Heart right ventricle (tissue), 16 donors: ENCODE measurements around the gene PDLIM4. TPM values are rescaled to one million over a fixed set of nuclear protein-coding genes. Genes with fewer than 3 reads are reported as not detected.
A peak's percentile ranks its signal among the peaks of the same experiment; 100 is the strongest.

Experiments used
- ATAC-seq, 8 donors: fragments of 200-7000 bp; cut with Tn5 transposase; one replicate each; pipeline ENCODE4 v1.9.1; 2020; ENCODE audit warnings: mild to moderate bottlenecking in 8 of 8, moderate library complexity in 8 of 8, moderate number of reproducible peaks in 1 of 8
- DNase-seq, 2 donors: peaks; one replicate each; pipeline ENCODE4 v3.0.0-alpha.2; 2020
- H3K27ac ChIP-seq, 10 donors: fragments of 200-600 bp; sonication (generic) in 2 of 10; one replicate each; pipeline versions ENCODE4 v1.5.0 to v1.8.0; 2020 to 2022; ENCODE audit warnings: mild to moderate bottlenecking in 3 of 10
- H3K27me3 ChIP-seq, 7 donors: fragments of 200-600 bp; one replicate each; pipeline ENCODE4 v1.8.0; 2021 to 2022; ENCODE audit warnings: mild to moderate bottlenecking in 2 of 7
- H3K36me3 ChIP-seq, 9 donors: fragments of 200-600 bp; sonication (generic) in 1 of 9; one replicate each; pipeline versions ENCODE4 v1.5.0 to v1.8.0; 2020 to 2022; ENCODE audit warnings: mild to moderate bottlenecking in 2 of 9
- H3K4me1 ChIP-seq, 9 donors: fragments of 200-600 bp; sonication (generic) in 1 of 9; one replicate each; pipeline versions ENCODE4 v1.5.0 to v1.8.0; 2020 to 2022; ENCODE audit warnings: mild to moderate bottlenecking in 4 of 9
- H3K4me3 ChIP-seq, 10 donors: fragments of 200-600 bp; sonication (generic) in 2 of 10; one replicate each; pipeline versions ENCODE4 v1.5.0 to v1.8.0; 2020 to 2022; ENCODE audit warnings: mild to moderate bottlenecking in 7 of 10, moderate library complexity in 2 of 10
- H3K9me3 ChIP-seq, 11 donors: fragments of 200-600 bp in 10 of 11; sonication (generic) in 2 of 11; one replicate each; pipeline versions ENCODE4 v1.5.0 to v1.8.0; 2013 to 2022; ENCODE audit warnings: mild to moderate bottlenecking in 2 of 11, control low read depth in 1 of 11, moderate library complexity in 1 of 11
- WGBS, 2 donors: extraction: QIAGEN DNeasy Blood & Tissue Kit; methylation state at CpG; one replicate each; pipeline ENCODE4 v1.1.7; 2013; ENCODE audit warnings: inconsistent platforms in 1 of 2; 5-methylcytosine and 5-hydroxymethylcytosine counted together
- intact Hi-C, 10 donors: fragments of 100-400 bp; cut with DNase I; formaldehyde crosslinking; loops; one replicate each; pipeline versions ENCODE4 v1.11.1 to v1.14.2; 2022
- polyA plus RNA-seq, 2 donors: library from polyadenylated mRNA; stranded (reverse); fragments of 200-250 nt; gene quantifications; one replicate each; pipeline ENCODE4 v1.2.3, GENCODE V29; 2013
- total RNA-seq, 10 donors: library from RNA; stranded (reverse); fragmentation: NEBNext Ultra II Directional in 3 of 10; extraction: Animal tissue kit (Norgen Biotek cat#: 25700) in 3 of 10; gene quantifications; one replicate each; pipeline versions ENCODE4 v1.2.1 to v1.2.4, GENCODE V29; 2021 to 2023
- TF ChIP-seq, protein P1 (sequence below), 9 donors: fragments of 200-600 bp; sonication (generic) in 2 of 9; IDR thresholded peaks; one replicate each; pipeline versions ENCODE4 v1.5.0 to v1.8.0; 2021 to 2022; ENCODE audit warnings: antibody characterized with exemption in 9 of 9, mild to moderate bottlenecking in 5 of 9, moderate library complexity in 1 of 9
- donor health status: Arrhythmogenic right ventricular cardiomyopathy.
- donor health status: ischemic (EF 13 %, LVEDD 7.1; RV severe dilation, severe dysfunction).
- donor health status: healthy with polysubstance abuse.
- donor health status: DM: no; HTN: yes; CAD: no.
- donor health status: DM: no; HTN: no; CAD: no.
- donor health status: ischemic (EF 25% LVEDD 6.9; RV normal size, moderate dysfunction).
- donor health status: ischemic (EF 25% LVEDD 5.7; RV mildly dilated, moderate dysfunction).
- donor health status: healthy.
- donor health status: DM: yes; HTN: yes; CAD: no.
- donor health status: Ischemic cardiomyopathy.
- donor health status: ischemic (EF 35%, LVEDD 5.7; RV mildly dilated, moderate dysfunction).
- donor health status: nonischemic (EF 11% LVEDD 7.7; RV severe dilation, severe dysfunction).
- donor health status: DM: yes; HTN: yes; CAD: no.
- donor health status: PGD.
- donor health status: ischemic (EF 29% LVEDD 5.4; RV normal size, mild dysfunction).
- donor health status: nonischemic (EF 23%, LVEDD 6.1; RV moderate dilation, normal function).

The PDLIM4 gene
- total and polyA plus RNA-seq, 12 donors = 2.1 to 15.3 (median 3.6) TPM

DNA sequence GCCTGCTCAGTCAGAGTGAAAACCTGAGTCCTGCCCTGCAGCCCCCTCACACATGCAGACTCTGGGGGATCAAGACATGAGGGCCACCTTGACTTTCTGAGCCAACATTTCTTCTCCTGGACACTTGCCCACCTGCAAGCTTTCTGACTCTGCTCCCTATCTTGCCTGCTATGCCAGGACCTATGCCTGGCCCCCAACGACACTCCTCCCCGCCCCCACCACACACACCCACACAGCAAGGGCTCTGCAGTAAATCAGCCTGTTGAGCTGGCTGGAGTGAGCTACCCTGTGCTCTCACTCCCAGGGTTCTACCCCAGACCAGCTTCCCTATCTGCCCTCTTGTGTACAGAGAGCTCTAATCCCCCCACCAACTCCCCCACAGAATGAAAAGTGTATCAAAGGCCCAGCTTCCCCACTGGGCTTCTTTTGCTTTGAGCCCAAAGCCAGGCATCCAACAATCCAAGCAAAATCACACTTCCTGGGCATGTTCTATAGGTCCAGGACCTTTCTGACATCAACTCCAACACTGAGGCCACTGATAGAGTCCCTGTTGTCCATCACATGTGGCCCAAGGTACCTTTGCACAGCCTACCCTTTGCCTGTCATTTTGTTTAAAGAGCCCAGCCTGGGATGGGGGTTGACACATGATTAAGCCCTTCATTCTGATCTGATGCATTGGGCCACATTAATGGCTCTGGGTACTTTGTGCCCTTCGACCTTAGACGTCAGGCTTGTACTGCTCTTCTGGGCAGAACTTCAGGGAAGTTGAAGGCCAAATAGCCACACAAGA, 7.2 kb downstream of the PDLIM4 start:
- Histone ChIP-seq H3K9me3 (no peaks in the 10 kb centered on the region), H3K27ac (peak overlapping the region in 8 of 10 donors; percentile 65 to 85 (median 78)), H3K27me3 (no peaks in the 10 kb centered on the region), H3K4me3 (no peak overlapping the region), H3K4me1 (peaks cover 27 to 60% (median 47%) of the 10 kb centered on the region in 9 donors), H3K36me3 (peaks cover 0 to 7% (median 0%) of the 10 kb centered on the region in 9 donors)
- DNase-seq (no peak), ATAC-seq (no peak)
- TF ChIP-seq, protein P1, sequence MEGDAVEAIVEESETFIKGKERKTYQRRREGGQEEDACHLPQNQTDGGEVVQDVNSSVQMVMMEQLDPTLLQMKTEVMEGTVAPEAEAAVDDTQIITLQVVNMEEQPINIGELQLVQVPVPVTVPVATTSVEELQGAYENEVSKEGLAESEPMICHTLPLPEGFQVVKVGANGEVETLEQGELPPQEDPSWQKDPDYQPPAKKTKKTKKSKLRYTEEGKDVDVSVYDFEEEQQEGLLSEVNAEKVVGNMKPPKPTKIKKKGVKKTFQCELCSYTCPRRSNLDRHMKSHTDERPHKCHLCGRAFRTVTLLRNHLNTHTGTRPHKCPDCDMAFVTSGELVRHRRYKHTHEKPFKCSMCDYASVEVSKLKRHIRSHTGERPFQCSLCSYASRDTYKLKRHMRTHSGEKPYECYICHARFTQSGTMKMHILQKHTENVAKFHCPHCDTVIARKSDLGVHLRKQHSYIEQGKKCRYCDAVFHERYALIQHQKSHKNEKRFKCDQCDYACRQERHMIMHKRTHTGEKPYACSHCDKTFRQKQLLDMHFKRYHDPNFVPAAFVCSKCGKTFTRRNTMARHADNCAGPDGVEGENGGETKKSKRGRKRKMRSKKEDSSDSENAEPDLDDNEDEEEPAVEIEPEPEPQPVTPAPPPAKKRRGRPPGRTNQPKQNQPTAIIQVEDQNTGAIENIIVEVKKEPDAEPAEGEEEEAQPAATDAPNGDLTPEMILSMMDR (IDR thresholded peaks at IDR 0.05) = no peak
- WGBS, 2 donors = 72 to 80% methylated on average over 4 of the region's 4 CpGs
- intact Hi-C loops = loop anchor here in 1 of 10 donors (10.0 kb wide), 1 partner anchor 240 kb away; no protein-coding TSS in a partner anchor

DNA sequence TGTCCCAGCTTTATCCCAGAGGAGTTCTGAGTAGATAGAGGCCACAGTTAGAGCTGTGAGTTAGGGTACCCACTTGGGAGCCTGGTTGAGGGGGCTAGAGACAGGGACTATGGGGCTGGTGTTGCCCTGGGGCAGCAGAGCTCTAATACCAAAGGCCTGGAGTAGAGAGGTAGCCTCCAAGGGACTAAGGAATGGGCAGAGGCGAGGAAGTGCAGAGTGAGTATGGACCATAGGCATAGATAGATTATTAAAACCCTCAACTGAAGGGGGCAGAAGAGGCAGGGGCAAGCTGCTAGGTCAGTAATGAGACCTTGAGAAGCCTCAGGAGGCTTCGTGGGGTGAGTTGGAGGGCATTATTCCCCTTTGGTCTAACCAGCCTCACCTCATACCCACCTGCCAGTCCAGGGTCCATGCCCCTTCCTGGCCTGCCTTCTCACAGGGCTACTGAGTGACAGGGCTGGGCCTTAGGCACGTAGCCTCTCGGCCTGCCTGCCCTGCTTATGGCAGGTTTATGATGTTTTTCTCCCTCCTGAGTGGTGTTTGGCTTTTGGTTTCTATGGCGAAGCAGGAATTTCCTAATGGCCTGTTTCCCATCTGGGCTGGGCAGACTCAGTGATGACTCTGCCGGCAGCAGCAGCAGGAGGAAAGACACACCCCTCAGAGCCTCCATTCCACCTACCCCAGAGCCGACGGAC, 8.0 kb downstream of the PDLIM4 start:
- H3K27ac ChIP-seq = peak overlapping the region in 8 of 10 donors; percentile 65 to 85 (median 78)
- intact Hi-C loops = loop anchor here in 1 of 10 donors (10.0 kb wide), 1 partner anchor 239 kb away; no protein-coding TSS in a partner anchor
- DNase-seq (peak; percentile 38 to 73), ATAC-seq (peak; percentile 33 to 87 (median 81))
- no peak overlapping the region for H3K4me3 ChIP-seq
- H3K4me1 ChIP-seq = peaks cover 26 to 52% (median 40%) of the 10 kb centered on the region in 9 donors
- H3K9me3 ChIP-seq = no peaks in the 10 kb centered on the region
- TF ChIP-seq, protein P1 (IDR thresholded peaks at IDR 0.05) = no peak
- no peaks in the 10 kb centered on the region for H3K27me3 ChIP-seq
- WGBS, 2 donors = 45 to 55% methylated on average over 8 of the region's 8 CpGs
- peaks cover 0 to 7% (median 0%) of the 10 kb centered on the region in 9 donors for H3K36me3 ChIP-seq

DNA sequence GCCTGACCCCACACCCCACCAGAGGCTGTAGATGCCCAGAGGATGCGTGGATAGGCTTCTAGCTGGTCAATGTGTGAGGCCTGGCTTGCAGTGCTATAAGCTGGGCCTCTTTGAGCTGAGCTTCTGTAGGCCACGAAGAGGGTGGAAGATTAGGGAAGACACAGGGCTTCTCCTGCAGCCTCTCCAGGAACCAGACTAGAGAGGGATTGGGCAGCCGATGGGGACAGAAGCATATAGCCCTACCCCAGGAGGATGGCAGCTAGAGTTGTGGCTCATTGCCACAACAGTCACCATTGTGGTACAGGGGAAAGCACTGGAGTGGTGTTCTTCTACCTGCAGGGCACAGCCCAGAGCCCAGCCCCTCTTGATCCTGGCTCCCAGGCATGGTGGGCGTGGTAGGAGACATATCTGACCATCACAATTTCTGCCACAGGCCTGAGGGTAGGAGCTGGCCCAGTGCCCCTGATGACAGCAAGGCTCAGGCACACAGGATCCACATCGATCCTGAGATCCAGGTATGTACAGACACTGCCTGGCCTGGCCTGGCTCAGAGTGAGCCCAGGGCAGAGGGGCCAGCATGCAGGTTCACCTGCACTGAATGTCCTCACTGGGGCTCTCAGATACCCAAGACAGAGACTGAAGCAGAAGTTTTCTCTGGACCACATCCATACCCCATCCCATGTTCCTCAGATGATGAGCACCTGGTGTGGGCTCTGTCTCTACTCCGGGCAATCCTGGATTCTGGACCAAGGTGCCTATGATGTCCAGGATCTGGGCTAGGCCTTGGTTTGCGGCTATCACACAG, 8.7 kb downstream of the PDLIM4 start:
- peaks cover 0 to 7% (median 0%) of the 10 kb centered on the region in 9 donors for H3K36me3 ChIP-seq
- peaks cover 20 to 45% (median 32%) of the 10 kb centered on the region in 9 donors for H3K4me1 ChIP-seq
- 79 to 81% methylated on average over 7 of the region's 7 CpGs for WGBS, 2 donors
- DNase-seq = no peak
- intact Hi-C loops = loop anchor here in 1 of 10 donors (10.0 kb wide), 1 partner anchor 239 kb away; no protein-coding TSS in a partner anchor
- ATAC-seq = no peak
- no peak overlapping the region for H3K4me3 ChIP-seq
- peak overlapping the region in 8 of 10 donors; percentile 26 to 82 (median 74) for H3K27ac ChIP-seq
- no peaks in the 10 kb centered on the region for H3K27me3 ChIP-seq
- TF ChIP-seq, protein P1 (IDR thresholded peaks at IDR 0.05) = no peak
- H3K9me3 ChIP-seq = no peaks in the 10 kb centered on the region

DNA sequence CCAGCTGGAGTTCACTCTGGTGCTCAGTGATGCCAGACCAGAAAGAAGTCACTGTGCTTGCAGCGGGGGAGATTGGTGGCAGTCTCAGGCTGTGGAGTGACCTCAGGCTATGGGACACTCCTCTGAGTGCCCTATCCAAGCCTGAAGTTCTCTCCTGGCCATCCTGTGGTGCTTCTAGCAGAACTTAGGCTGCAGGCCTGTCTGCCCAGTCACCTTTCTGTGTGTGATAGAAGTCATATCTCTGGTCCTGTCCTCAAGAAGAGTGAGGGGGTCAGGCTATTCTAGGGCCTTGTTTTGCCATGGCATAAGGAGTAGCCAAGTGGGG, 9.3 kb downstream of the PDLIM4 start:
- H3K4me1 ChIP-seq = peaks cover 15 to 41% (median 26%) of the 10 kb centered on the region in 9 donors
- H3K9me3 ChIP-seq = no peaks in the 10 kb centered on the region
- ATAC-seq (no peak), DNase-seq (no peak)
- TF ChIP-seq, protein P1 (IDR thresholded peaks at IDR 0.05) = no peak
- H3K27me3 ChIP-seq = no peaks in the 10 kb centered on the region
- WGBS, 2 donors = 100% methylated on average over 1 of the region's 1 CpG
- intact Hi-C loops = loop anchor here in 1 of 10 donors (10.0 kb wide), 1 partner anchor 238 kb away; no protein-coding TSS in a partner anchor
- H3K27ac ChIP-seq = no peak overlapping the region
- H3K36me3 ChIP-seq = peaks cover 0 to 7% (median 0%) of the 10 kb centered on the region in 9 donors
- H3K4me3 ChIP-seq = no peak overlapping the region
